Activated CD4-positive, alpha-beta T cell treated with anti-CD3 and anti-CD28 coated beads for 36 hours (primary cell): ENCODE data around the gene UVRAG. TPM values are rescaled to one million over a fixed set of nuclear protein-coding genes. Genes with fewer than 3 reads are reported as not detected.

Experiments used
- ATAC-seq: fragments of 200-7000 bp; cut with Tn5 transposase; one replicate; pipeline ENCODE4 v1.10.0; 2021; ENCODE audit warnings: mild to moderate bottlenecking, moderate library complexity
- CTCF ChIA-PET: fragments of 350-600 bp; sonication (Branson Sonifier 250); formaldehyde crosslinking; loops from one replicate; lab custom pipeline; 2021; ENCODE audit warnings: antibody characterized with exemption; lab: Charles Lee
- POLR2A ChIA-PET: fragments of 350-600 bp; sonication (Branson Sonifier 250); formaldehyde crosslinking; loops from one replicate; lab custom pipeline; 2021; ENCODE audit warnings: antibody characterized with exemption, inconsistent platforms; lab: Charles Lee
- DNase-seq: peaks from one replicate; pipeline ENCODE4 v3.0.0-alpha.2; 2020
- H3K27ac Mint-ChIP-seq: one replicate; pipeline ENCODE4 v1.8.0; 2021; ENCODE audit warnings: mixed read lengths
- H3K27me3 Mint-ChIP-seq: one replicate; pipeline ENCODE4 v1.8.0; 2021; ENCODE audit warnings: mixed read lengths
- H3K36me3 Mint-ChIP-seq: one replicate; pipeline ENCODE4 v1.8.0; 2021; ENCODE audit warnings: low read depth, mixed read lengths
- H3K4me1 Mint-ChIP-seq: one replicate; pipeline ENCODE4 v1.8.0; 2021; ENCODE audit warnings: mixed read lengths
- H3K4me3 Mint-ChIP-seq: one replicate; pipeline ENCODE4 v1.8.0; 2021; ENCODE audit warnings: mild to moderate bottlenecking, moderate library complexity, mixed read lengths
- H3K9me3 Mint-ChIP-seq: one replicate; pipeline ENCODE4 v1.8.0; 2021; ENCODE audit warnings: low read depth, mixed read lengths
- intact Hi-C, 2 experiments: fragments of 100-400 bp; cut with DNase I in 1 of 2; cut with micrococcal nuclease in 1 of 2; formaldehyde crosslinking; loops; one replicate each; pipeline versions ENCODE4 v1.14.2 to v1.15.1; 2022 to 2024; cut with DNase I, micrococcal nuclease
- total RNA-seq, 2 experiments: library from RNA; stranded (reverse); gene quantifications; one replicate each; pipeline ENCODE4 v1.2.3, GENCODE V29; 2021

The UVRAG gene
- total RNA-seq, 2 experiments from 2014 or later: 11.4 to 13.4 TPM

DNA sequence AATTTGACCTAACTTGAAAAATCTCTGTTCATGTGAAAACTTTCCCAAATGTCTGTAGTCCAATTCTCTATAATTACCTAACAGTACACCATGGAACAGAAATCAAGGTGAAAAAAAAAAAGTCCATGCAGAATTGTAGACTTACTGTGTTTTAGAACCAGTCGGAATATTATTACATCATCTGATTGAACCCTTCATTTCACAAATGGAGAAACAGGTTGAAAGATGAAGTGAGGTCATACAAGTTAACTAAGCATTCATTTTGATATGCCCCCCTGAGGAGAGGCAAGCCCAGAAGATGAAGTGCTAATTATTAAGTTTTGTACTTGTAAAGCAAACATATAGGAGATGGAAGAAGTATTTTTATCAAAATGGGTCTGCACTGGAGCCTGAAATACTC lies 211.9 kb downstream of the UVRAG start:
- Mint-ChIP-seq H3K27ac (no peak overlapping the region), H3K27me3 (no peaks in the 10 kb centered on the region), H3K9me3 (no peaks in the 10 kb centered on the region), H3K4me3 (no peak overlapping the region), H3K4me1 (peaks cover 3% of the 10 kb centered on the region), H3K36me3 (peaks cover 22% of the 10 kb centered on the region)
- CTCF ChIA-PET: no interaction called here
- no peak for ATAC-seq
- intact Hi-C loops: no loop called here
- DNase-seq: no peak
- POLR2A ChIA-PET: no interaction called here

DNA sequence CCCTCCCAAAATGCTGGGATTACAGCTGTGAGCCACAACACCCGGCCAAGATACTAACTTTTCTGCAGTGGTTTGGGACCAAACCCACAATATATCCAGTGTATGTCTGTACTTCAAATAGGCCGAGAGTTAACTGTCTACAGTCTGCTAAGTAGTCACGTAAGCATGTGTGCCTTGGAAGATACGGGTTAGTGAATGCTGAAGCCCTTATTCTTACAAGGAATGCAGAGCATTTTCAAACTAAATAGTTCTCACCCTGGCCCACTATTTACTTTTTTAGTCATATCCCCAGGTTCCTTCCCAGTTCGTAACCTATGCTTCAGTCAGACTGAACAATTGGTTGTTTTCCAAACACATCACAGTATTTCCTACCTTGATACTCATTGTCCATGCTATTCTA lies 215.3 kb downstream of the UVRAG start:
- Mint-ChIP-seq H3K4me1 (peaks cover 3% of the 10 kb centered on the region), H3K9me3 (no peaks in the 10 kb centered on the region), H3K36me3 (peaks cover 14% of the 10 kb centered on the region), H3K4me3 (no peak overlapping the region), H3K27me3 (no peaks in the 10 kb centered on the region), H3K27ac (no peak overlapping the region)
- POLR2A ChIA-PET: no interaction called here
- CTCF ChIA-PET: no interaction called here
- intact Hi-C loops: no loop called here
- ATAC-seq: no peak
- no peak for DNase-seq

DNA sequence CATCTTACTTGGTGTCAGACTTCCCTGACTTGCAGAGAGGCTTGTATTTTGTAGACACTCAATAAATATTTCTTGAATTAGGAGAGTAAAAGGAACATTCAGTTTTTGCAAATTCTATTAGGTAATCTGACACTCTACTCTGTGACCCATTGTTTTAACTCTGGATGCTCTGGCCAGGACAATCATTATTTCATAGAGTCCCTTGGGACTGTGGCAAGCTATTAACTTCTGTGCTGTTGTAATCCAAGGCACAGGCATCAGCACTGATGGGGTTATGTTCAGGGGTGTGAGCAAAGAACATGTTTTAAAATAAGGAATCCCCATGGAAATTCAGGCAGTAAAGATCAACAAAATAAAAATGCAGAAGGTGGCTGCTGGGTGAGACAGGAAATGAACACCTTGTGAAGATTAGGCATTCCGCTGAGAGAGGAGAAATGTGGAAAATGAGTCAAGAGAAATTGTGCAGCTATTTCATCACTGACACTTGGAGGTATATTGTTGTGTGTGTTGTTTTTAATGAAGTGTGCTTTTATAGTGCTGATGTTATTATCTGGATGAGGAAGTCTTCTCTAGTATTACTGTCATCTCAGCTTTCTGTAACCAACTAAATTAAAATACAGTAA lies 216.1 kb downstream of the UVRAG start:
- peak overlapping the region; percentile 34 for H3K27ac Mint-ChIP-seq
- no peak overlapping the region for H3K4me3 Mint-ChIP-seq
- H3K4me1 Mint-ChIP-seq: peaks cover 3% of the 10 kb centered on the region
- ATAC-seq (no peak), DNase-seq (no peak)
- no peaks in the 10 kb centered on the region for H3K27me3 Mint-ChIP-seq
- POLR2A ChIA-PET: no interaction called here
- CTCF ChIA-PET: no interaction called here
- peaks cover 14% of the 10 kb centered on the region for H3K36me3 Mint-ChIP-seq
- no peaks in the 10 kb centered on the region for H3K9me3 Mint-ChIP-seq
- intact Hi-C loops: no loop called here

DNA sequence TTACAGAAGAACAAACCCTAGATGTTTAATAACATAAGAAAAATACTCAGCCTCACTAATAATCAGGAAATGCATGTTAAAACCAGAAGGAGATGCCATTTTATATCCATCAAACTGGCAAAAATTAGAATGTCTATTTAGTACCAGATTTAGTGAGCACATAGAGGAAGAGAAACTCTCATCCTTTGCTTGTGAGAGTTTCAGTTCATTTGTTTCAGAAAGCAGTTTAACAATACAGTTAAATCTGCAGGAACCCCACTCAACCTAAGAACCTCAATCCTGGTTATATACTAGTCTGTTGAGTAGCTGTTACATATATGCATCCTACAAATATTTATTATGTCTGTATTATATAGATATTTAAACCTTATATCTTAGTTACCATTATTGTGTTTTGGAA lies 218.7 kb downstream of the UVRAG start:
- ChIA-PET CTCF (interaction anchor here (0.9 to 1.3 kb wide), 3 partner anchors 10 to 165 kb away, joined by 3 to 5 read pairs (median 3); no protein-coding TSS in a partner anchor), POLR2A (no interaction called here)
- Mint-ChIP-seq H3K27ac (no peak overlapping the region), H3K36me3 (peaks cover 6% of the 10 kb centered on the region), H3K9me3 (no peaks in the 10 kb centered on the region), H3K4me1 (peaks cover 3% of the 10 kb centered on the region), H3K27me3 (no peaks in the 10 kb centered on the region), H3K4me3 (no peak overlapping the region)
- intact Hi-C loops: no loop called here
- ATAC-seq (no peak), DNase-seq (no peak)

DNA sequence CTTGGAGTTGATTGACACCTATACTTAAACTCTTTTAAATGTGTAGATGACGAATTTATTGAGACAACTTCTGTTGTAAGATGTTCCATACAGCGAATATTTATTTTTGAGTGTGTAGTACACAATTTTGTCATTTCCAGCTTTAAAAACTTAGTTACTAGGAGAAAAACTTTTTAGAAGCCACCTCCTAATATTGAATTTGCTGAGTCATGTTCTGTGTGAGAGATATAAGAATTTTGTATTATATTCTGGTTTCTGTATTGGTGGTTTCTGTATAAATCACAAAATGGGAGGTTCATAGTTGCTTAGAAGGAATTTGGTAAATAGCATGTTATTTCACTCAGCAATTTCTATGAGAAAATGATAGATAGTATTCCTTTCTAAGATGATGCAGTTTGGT lies 220.0 kb downstream of the UVRAG start:
- intact Hi-C loops: no loop called here
- ChIA-PET POLR2A (no interaction called here), CTCF (interaction anchor here (1.3 kb wide), 1 partner anchor 117 kb away, joined by 3 read pairs; no protein-coding TSS in a partner anchor)
- Mint-ChIP-seq H3K4me3 (no peak overlapping the region), H3K27ac (no peak overlapping the region), H3K9me3 (no peaks in the 10 kb centered on the region), H3K27me3 (no peaks in the 10 kb centered on the region), H3K36me3 (peaks cover 5% of the 10 kb centered on the region), H3K4me1 (peaks cover 3% of the 10 kb centered on the region)
- DNase-seq (no peak), ATAC-seq (no peak)

DNA sequence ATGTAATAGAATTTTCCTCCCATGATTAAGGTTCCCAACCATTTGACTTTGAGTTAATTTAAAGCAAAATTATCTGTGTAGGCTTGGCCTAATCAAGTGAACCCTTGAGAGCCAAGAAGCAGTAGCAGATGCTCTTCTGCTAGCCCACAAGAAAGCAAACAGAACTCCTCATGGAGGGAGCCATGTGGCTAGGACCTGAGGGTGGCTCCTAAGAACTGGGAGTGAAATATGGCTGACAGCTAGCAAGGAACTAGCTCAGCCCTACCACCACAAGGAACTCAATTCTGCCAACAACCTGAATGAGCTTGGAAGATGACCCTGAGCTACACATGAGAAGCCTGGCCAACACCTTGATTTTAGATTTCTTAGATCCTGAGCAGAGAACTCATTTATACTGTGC lies 223.6 kb downstream of the UVRAG start:
- no peaks in the 10 kb centered on the region for H3K9me3 Mint-ChIP-seq
- intact Hi-C loops: no loop called here
- CTCF ChIA-PET: interaction anchor here (0.6 kb wide), 1 partner anchor 249 kb away, joined by 3 read pairs; no protein-coding TSS in a partner anchor
- H3K27me3 Mint-ChIP-seq: no peaks in the 10 kb centered on the region
- peaks cover 8% of the 10 kb centered on the region for H3K36me3 Mint-ChIP-seq
- POLR2A ChIA-PET: no interaction called here
- no peak overlapping the region for H3K27ac Mint-ChIP-seq
- ATAC-seq: no peak
- DNase-seq: no peak
- no peak overlapping the region for H3K4me3 Mint-ChIP-seq
- no peaks in the 10 kb centered on the region for H3K4me1 Mint-ChIP-seq

DNA sequence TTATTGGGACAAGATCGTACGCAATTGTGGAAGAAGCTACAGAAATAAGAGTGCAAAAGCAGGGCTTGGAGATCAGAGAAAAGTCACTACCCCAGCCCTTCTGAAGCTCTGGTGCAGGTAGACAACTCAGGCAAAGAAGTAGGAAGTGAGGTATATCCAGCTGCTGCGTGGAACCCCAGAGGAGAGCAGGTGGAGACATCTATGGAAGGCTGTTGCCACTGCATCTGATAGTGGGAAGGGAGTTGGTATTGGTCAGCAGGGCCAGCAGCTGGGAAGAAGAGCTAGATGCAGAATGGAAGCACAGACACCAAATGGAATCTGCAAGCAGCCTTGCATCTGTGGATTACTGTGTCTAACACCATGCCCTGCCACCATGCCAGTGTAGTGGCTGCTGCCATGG lies 226.2 kb downstream of the UVRAG start:
- no peaks in the 10 kb centered on the region for H3K27me3 Mint-ChIP-seq
- H3K4me3 Mint-ChIP-seq: no peak overlapping the region
- ChIA-PET CTCF (no interaction called here), POLR2A (no interaction called here)
- H3K36me3 Mint-ChIP-seq: peaks cover 20% of the 10 kb centered on the region
- no peak overlapping the region for H3K27ac Mint-ChIP-seq
- H3K9me3 Mint-ChIP-seq: peaks cover 7% of the 10 kb centered on the region
- DNase-seq (no peak), ATAC-seq (no peak)
- intact Hi-C loops: no loop called here
- no peaks in the 10 kb centered on the region for H3K4me1 Mint-ChIP-seq

DNA sequence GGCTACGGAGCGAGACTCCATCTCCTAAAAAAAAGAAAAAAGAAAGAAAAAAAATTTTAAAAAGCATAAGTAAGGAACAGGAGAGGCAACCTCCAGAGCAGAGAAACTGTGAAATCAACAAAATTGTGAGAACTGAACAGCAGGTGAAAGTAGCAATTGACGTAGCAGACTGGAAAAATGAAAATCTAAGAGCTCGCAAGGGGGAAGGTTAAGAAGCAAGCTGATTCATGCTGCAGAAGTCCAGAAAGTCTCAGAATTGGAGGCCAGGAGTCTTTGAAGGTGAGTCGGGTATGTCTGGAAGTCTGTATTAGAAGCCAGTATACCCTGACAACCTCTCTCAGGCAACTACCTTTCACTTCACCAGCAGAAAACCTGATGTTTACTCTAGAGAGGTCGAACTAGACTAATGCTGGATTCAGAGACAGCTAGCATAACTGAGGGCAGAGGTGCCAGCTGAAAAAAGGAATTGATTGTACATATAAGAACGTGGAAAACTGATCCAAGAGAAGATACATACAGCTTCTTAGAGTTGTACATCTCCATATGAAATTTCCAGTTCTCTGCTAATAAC lies 229.8 kb downstream of the UVRAG start:
- H3K4me1 Mint-ChIP-seq: no peaks in the 10 kb centered on the region
- ChIA-PET CTCF (interaction anchor here (0.7 to 1.5 kb wide), 2 partner anchors 35 to 410 kb away, joined by 3 to 5 read pairs; no protein-coding TSS in a partner anchor), POLR2A (interaction anchor here (0.7 kb wide), 1 partner anchor 115 kb away, joined by 4 read pairs; no protein-coding TSS in a partner anchor)
- peaks cover 33% of the 10 kb centered on the region for H3K36me3 Mint-ChIP-seq
- H3K27me3 Mint-ChIP-seq: no peaks in the 10 kb centered on the region
- H3K27ac Mint-ChIP-seq: no peak overlapping the region
- DNase-seq: no peak
- ATAC-seq: no peak
- H3K9me3 Mint-ChIP-seq: peaks cover 24% of the 10 kb centered on the region
- H3K4me3 Mint-ChIP-seq: no peak overlapping the region
- intact Hi-C loops: no loop called here

DNA sequence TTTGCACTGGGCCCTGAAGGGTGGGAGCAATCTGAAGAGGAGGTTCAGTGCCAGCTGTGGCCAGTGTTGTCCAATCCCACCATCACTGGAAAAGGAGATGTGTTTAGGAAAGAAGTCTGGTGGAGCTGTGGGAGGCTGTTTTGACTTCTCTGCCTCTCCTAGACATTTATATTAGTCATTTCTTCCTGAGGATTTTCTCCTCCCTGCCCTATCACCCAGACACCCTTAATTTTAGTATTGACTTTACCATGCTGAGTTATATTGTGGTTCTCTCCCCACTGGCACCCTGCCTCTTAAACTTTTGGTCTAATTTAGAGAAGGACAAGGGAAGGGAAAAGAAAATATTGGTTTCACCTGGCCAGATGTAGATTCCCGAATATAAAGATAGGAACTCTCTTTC lies 232.2 kb downstream of the UVRAG start:
- H3K9me3 Mint-ChIP-seq: peaks cover 24% of the 10 kb centered on the region

DNA sequence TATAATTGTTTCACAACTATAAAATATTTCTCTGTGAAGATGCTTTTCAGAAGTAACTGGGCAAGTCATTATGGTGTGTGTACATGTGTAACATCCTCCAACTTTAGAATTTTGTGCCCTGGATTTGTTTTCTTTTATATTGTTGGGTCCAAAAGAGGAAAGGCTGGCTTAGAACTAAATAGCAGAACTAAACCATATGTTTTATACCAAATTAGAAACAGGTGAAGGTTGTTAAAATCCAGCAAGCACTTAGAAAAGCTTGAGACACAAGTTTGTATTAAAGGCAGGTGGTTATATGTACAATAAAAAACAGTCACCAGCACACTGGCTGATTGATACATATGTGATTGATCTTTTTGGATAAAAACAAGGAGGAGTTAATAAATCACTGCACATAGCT lies 232.8 kb downstream of the UVRAG start:
- POLR2A ChIA-PET: no interaction called here
- ATAC-seq (no peak), DNase-seq (no peak)
- H3K9me3 Mint-ChIP-seq: peaks cover 24% of the 10 kb centered on the region
- peaks cover 28% of the 10 kb centered on the region for H3K36me3 Mint-ChIP-seq
- no peak overlapping the region for H3K4me3 Mint-ChIP-seq
- intact Hi-C loops: no loop called here
- H3K27me3 Mint-ChIP-seq: no peaks in the 10 kb centered on the region
- CTCF ChIA-PET: interaction anchor here (1.7 kb wide), 1 partner anchor 19 kb away, joined by 4 read pairs; no protein-coding TSS in a partner anchor
- no peaks in the 10 kb centered on the region for H3K4me1 Mint-ChIP-seq
- H3K27ac Mint-ChIP-seq: no peak overlapping the region

More for the DNA sequence above, 232.2 kb downstream of the UVRAG start:
- CTCF ChIA-PET: interaction anchor here (0.9 to 1.7 kb wide), 2 partner anchors 18 to 78 kb away, joined by 3 to 4 read pairs; no protein-coding TSS in a partner anchor
- H3K4me1 Mint-ChIP-seq: no peaks in the 10 kb centered on the region
- H3K27ac Mint-ChIP-seq: no peak overlapping the region
- no peaks in the 10 kb centered on the region for H3K27me3 Mint-ChIP-seq
- H3K36me3 Mint-ChIP-seq: peaks cover 28% of the 10 kb centered on the region
- H3K4me3 Mint-ChIP-seq: no peak overlapping the region
- ATAC-seq: no peak
- intact Hi-C loops: no loop called here
- POLR2A ChIA-PET: no interaction called here
- no peak for DNase-seq

DNA sequence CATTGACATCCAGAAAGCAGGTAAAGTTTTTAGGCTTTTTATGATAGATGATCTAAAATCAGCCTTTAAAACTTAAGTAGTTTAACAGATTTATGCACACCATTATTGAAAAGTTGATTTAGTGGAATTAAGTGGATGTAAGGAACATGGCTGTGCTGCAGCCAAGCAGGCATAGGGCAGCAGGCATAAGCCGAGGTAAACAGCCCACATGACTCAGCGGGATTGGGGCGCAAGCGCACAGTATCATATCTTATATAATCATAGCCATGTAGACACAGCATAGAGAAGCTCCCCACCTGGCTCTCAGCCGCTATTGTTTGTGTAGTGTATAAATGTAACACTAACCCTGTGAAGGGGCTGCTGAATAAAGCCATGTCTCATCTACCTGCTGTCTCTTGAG lies 233.8 kb downstream of the UVRAG start:
- ATAC-seq: no peak
- H3K4me3 Mint-ChIP-seq: no peak overlapping the region

DNA sequence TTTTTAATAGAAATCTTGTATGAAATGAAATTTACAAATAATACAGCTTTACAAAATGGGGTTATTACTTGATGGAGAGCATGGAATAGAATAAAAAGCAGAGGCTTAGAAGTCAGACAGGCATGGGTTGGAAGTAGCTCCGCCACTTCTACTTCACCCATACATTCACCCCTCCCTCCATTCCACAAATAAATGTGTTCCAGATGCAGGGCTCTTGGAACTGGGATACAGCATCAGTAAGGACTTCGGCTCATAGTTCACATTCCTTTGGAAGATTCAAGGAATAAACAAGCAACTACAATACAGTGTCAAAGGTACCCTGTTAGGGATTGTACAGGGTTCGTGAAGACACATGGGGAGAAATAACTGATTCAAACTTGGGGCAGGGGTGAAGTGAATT lies 234.5 kb downstream of the UVRAG start:
- POLR2A ChIA-PET: no interaction called here
- DNase-seq (no peak), ATAC-seq (no peak)
- Mint-ChIP-seq H3K9me3 (peaks cover 24% of the 10 kb centered on the region), H3K27me3 (no peaks in the 10 kb centered on the region), H3K27ac (no peak overlapping the region), H3K4me3 (no peak overlapping the region), H3K4me1 (no peaks in the 10 kb centered on the region), H3K36me3 (peaks cover 32% of the 10 kb centered on the region)
- CTCF ChIA-PET: interaction anchor here (1.0 kb wide), 1 partner anchor 10 kb away, joined by 3 read pairs; no protein-coding TSS in a partner anchor
- intact Hi-C loops: no loop called here

More for the DNA sequence above, 233.8 kb downstream of the UVRAG start:
- intact Hi-C loops: no loop called here
- DNase-seq: peak; percentile 34
- Mint-ChIP-seq H3K27ac (no peak overlapping the region), H3K4me1 (no peaks in the 10 kb centered on the region), H3K27me3 (no peaks in the 10 kb centered on the region), H3K9me3 (peaks cover 24% of the 10 kb centered on the region), H3K36me3 (peaks cover 31% of the 10 kb centered on the region)
- POLR2A ChIA-PET: no interaction called here
- CTCF ChIA-PET: interaction anchor here (0.5 to 1.0 kb wide), 2 partner anchors 9 to 139 kb away, joined by 3 read pairs; no protein-coding TSS in a partner anchor
